SH-SY5Y (cell line): ENCODE measurements around the gene MARCHF10.

Source experiments
- GATA2 ChIP-seq: IDR thresholded peaks from 2 replicates; pipeline ENCODE4 v1.6.1; 2011; ENCODE audit warnings: mild to moderate bottlenecking, low read depth, low read length
- GATA3 ChIP-seq: IDR thresholded peaks from 2 replicates; pipeline ENCODE4 v1.6.1; 2011; ENCODE audit warnings: low read depth, mild to moderate bottlenecking, low read length, moderate library complexity

MARCHF10 gene

DNA sequence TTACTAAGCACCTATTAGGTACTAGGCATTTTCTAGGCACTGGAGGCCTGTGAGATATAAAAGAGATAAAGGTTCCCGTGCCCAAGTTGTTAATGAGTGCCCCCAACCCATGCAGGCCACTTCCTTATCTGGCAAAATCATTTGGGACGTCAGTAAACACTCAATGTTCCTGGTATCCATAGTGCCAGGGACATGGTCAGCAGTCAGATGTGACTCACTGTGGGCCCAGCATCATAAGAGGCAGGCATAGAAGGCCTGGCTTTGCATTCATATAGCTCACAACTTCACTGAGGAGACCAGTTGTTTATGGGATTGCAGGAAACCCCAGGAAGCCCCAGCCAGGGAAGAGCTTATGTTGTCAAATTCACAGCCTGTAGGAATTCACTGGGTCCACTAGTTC is 99.5 kb downstream of the MARCHF10 start:
- TF ChIP-seq GATA2 (no peak), GATA3 (no peak)

DNA sequence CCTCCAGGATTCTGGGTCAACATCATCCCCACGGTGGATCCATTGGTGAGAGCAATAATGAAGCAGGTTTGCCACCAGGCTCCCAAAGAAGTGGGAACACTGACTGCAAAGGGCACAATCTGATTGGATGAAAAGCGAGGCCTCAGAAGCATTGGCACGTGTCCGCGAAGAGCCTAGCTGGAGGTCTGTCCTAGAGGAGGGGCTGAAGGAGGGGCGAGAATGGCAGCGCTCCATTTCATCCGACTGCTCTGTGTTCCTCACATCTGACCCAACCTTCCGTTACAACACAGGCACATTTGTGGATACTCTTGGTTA is 100.7 kb downstream of the MARCHF10 start:
- no peak for TF ChIP-seq GATA3
- no peak for TF ChIP-seq GATA2

GRCh38 chr17:62706598-62707424 is 101.3 kb downstream of the MARCHF10 start:
- no peak for TF ChIP-seq GATA2
- TF ChIP-seq GATA3, result no peak

- no peak for TF ChIP-seq GATA3
- peak; percentile 90 for TF ChIP-seq GATA2
These were observed 102.1 kb downstream of the MARCHF10 start for GRCh38 chr17:62705778-62706597.

DNA sequence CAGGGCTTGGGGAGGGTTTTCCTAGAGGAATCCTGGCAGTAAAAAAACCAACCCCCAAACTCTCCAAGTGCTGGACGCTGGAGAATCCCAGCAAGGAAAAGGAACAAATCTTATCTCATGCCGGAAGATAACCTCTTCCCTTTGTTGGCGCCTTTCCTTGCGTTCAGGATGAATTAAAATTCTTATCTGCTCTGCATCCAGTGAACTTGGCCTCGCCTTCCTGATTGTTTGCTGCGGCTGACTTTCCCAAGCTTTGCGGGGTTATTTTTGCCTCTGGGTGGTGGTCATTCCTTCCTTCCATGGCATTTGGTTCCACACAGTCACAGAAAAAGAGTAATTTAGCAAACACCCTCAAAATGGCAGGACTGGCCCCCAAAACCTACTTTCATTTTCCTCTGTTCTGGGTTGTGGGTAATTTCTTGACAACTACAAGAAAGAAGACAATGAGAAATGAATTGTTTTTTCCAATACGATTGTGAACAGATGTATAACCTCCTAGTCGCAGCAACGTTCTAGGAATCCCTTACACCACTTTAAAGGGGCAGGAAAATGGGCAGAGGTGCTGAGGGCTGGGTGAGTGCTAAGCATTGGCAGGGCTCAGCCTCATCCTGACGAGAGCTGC is 102.8 kb downstream of the MARCHF10 start:
- no peak for TF ChIP-seq GATA2
- TF ChIP-seq GATA3, result no peak

DNA sequence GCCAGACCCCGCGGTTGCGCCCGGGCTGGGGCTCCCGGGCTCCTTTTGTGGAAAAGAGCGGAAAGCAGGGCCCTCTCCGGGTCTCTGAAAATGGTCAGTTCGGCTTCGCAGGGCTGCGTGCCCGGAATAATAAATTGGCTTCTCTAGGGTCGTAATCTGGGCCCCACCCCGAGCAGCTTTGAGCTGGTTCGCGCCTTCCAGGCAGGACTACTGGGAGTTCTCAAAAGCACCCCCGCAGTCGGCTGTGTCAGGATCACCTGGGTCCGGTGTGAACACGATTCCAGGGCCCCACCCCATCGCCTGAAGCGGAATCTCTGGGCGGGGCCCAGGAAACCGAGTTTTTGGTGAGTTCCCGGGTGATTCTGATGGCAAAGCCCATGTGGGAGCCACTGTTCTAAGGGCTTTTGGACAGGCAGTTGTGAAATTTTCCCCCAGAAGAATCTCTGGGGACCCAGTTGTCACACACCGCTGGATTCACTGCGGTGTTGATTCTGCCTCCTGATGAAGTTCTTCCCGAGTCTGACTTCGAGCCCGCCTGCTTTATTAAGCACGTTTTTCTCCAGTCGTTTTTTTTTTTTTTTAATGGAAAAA is 103.6 kb downstream of the MARCHF10 start:
- TF ChIP-seq GATA2, result no peak
- TF ChIP-seq GATA3, result no peak

DNA sequence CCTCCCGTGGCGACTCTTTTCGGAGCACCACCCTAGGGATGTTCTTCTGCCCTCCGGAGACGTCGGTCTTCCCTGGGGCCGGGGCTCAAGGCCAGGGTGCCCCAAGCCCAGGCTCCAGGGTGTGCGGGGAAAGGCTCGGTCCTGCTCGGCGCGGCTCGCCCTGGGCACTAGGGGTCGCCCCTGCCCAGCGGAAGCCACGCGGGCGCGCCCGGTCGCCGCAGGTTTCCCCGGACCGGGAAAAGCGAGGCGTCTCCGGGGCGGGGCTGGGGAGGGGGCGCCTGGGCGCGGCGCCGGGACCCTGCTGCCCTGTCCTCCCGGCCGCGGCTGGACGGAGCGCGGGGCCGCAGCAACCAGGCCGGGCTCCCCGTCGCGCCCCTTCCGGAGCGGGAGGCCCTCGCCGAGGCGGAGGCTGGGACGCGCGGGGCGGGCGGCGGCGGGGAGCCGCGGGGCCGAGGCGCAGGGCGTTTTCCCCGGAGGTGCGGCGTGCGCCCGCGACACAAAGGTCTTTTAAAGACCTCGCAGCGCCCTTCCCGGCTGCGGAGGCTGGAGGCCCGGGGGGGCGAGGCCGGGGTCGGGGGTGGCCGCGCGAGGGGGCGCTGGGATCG is 104.2 kb downstream of the MARCHF10 start:
- TF ChIP-seq GATA3, result no peak
- TF ChIP-seq GATA2, result no peak

GRCh38 chr17:62703261-62703775 is 104.8 kb downstream of the MARCHF10 start:
- TF ChIP-seq GATA2 (no peak), GATA3 (no peak)

DNA sequence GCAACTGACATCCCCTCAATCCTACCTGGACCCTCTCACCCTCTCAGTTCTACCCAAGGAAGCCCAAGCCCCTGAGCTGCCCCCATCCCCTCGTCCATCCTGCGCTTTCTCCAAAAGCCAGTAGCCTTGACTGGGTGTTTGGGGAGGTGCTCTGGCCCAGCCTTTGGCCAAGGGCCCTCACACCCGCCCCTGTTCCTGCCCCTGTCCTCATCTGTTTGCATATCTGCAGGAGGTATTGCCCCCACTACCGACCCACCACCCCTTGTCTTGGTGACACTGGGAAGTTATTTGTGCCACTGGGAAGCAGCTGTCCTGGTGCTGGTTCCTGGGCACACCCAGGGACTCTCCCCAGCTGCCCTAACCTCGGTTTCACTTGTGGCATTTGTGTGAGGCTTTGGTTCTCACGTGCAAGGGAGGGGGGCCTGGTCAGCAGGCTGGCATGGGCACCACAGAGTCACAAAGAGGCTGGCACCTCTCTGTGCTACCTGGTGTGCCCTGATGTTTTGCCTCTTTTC is 105.3 kb downstream of the MARCHF10 start:
- TF ChIP-seq GATA2 (no peak), GATA3 (no peak)

DNA sequence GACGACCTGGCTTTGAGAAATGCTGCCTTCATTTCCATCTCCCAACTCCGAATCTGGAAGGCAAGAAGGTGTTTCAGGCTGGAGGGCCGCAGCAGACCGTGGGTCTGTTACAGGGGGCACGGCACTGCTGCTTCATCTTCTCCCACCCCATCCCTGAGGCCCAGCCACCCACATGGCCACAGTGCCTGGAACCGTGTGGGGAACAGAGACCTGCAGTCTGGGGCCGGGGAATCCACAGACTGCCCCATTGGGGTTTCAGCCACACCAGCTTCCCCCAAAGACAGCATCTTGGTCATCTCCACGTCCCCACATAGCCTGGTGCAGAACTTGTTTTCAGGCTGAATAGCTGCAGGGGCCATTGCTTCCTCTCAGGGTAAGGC is 106.4 kb downstream of the MARCHF10 start:
- TF ChIP-seq GATA3, result no peak
- TF ChIP-seq GATA2, result no peak

DNA sequence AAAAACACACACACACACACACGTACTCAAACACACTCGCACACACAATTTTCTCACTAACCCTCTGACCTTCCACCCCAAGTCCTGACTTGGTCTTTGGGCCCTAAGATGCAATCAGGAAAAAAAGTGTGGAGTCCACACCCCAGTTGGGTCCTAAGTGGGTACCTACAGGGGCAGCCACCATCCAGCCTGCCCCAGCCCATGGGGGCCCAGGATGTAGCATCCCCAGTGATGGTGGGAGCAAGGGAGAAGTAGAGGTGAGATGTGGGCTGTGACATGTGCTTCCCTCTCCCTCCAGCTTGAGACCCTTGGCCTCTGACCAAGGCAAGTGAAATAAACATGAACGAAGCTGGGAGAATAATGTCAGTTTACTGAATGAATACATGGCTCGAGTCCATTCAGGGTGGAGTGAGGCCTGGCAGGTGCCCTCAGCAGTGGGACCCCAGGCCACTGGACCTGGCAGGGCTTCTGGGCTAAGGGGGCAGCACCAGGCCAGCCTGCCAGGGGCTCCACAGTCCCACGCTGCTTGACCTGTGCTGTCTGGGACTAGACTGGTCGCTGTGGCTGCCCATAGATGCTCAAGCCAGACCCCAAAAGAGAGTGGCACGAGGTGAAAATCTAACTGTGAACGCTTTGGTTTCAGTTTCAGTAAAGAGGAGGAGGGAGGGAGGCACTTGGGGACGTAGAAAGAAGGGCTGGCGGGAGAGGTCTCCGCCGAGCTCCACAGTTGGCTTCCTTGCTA is 107.0 kb downstream of the MARCHF10 start:
- TF ChIP-seq GATA3, result no peak
- no peak for TF ChIP-seq GATA2

- TF ChIP-seq GATA2 (no peak), GATA3 (no peak)
These were observed 111.2 kb downstream of the MARCHF10 start for GRCh38 chr17:62696726-62697490.

- TF ChIP-seq GATA3 (no peak), GATA2 (no peak)
These were observed 111.9 kb downstream of the MARCHF10 start for GRCh38 chr17:62696256-62696655.
